HepG2 (cell line): Measurements from ENCODE around the gene ANAPC16. TPM values are rescaled to one million over a fixed set of nuclear protein-coding genes. Genes with fewer than 3 reads are reported as not detected.
A peak's percentile ranks its signal among the peaks of the same experiment; 100 is the strongest.

Experiments used
- AGO1 ChIP-seq: fragments of 200-400 bp; formaldehyde crosslinking; IDR thresholded peaks from 2 replicates; pipeline ENCODE4 v1.6.1; 2017; ENCODE audit warnings: mild to moderate bottlenecking, low read depth, low read length, moderate library complexity; ENCODE audit not compliant: poor library complexity, severe bottlenecking
- ARHGAP35 ChIP-seq: sonication (generic); formaldehyde crosslinking; IDR thresholded peaks from 2 replicates; pipeline ENCODE4 v1.9.0; 2022; ENCODE audit warnings: mild to moderate bottlenecking, inconsistent platforms, moderate library complexity, missing genetic modification reagents, borderline replicate concordance
- CAMTA2 ChIP-seq: sonication (generic); formaldehyde crosslinking; IDR thresholded peaks from 2 replicates; pipeline ENCODE4 v1.4.0; 2020; ENCODE audit warnings: mild to moderate bottlenecking, missing genetic modification reagents, borderline replicate concordance
- DMTF1 ChIP-seq: sonication (generic); formaldehyde crosslinking; IDR thresholded peaks from 2 replicates; pipeline ENCODE4 v1.4.0; 2020; ENCODE audit warnings: mild to moderate bottlenecking, missing genetic modification reagents
- ESRRA ChIP-seq: sonication (generic); formaldehyde crosslinking; IDR thresholded peaks from 2 replicates; pipeline ENCODE4 v1.5.1; 2020; ENCODE audit warnings: mild to moderate bottlenecking, low read depth, missing genetic modification reagents
- FOXA3 ChIP-seq: IDR thresholded peaks from 2 replicates; pipeline ENCODE4 v1.6.1; 2016; ENCODE audit warnings: missing genetic modification reagents, missing compliant biosample characterization
- FOXK1 ChIP-seq: sonication (generic); formaldehyde crosslinking; IDR thresholded peaks from 2 replicates; pipeline ENCODE4 v1.4.0; 2020; ENCODE audit warnings: low read depth, missing genetic modification reagents, borderline replicate concordance
- PCBP1 ChIP-seq: fragments of 200-400 bp; formaldehyde crosslinking; IDR thresholded peaks from 2 replicates; pipeline ENCODE4 v1.6.1; 2017; ENCODE audit warnings: mild to moderate bottlenecking, low read depth, low read length, borderline replicate concordance
- PLRG1 ChIP-seq: fragments of 450-650 bp; conservative IDR thresholded peaks from 2 replicates; pipeline ENCODE4 v1.6.1; 2016
- RELA ChIP-seq: sonication (generic); formaldehyde crosslinking; IDR thresholded peaks from 2 replicates; pipeline ENCODE4 v1.4.0; 2020; ENCODE audit warnings: missing genetic modification reagents
- SRSF1 ChIP-seq: fragments of 200-400 bp; formaldehyde crosslinking; optimal IDR thresholded peaks from 2 replicates; pipeline ENCODE3; 2017; ENCODE audit warnings: mild to moderate bottlenecking, low read depth, low read length, moderate library complexity
- TCF7L2 ChIP-seq: IDR thresholded peaks from 2 replicates; pipeline ENCODE4 v1.6.1; 2011; ENCODE audit warnings: mild to moderate bottlenecking, low read depth, low read length, moderate library complexity
- TMF1 ChIP-seq: sonication (generic); formaldehyde crosslinking; IDR thresholded peaks from 2 replicates; pipeline ENCODE4 v1.8.1; 2022; ENCODE audit warnings: low read depth, missing genetic modification reagents
- ZBTB46 ChIP-seq: sonication (generic); formaldehyde crosslinking; IDR thresholded peaks from 2 replicates; pipeline ENCODE4 v1.4.0; 2020; ENCODE audit warnings: mild to moderate bottlenecking, missing genetic modification reagents, borderline replicate concordance
- ZNF143 ChIP-seq: sonication (generic); formaldehyde crosslinking; IDR thresholded peaks from 2 replicates; pipeline ENCODE4 v1.4.0; 2020; ENCODE audit warnings: missing genetic modification reagents
- ZNF550 ChIP-seq: sonication (generic); formaldehyde crosslinking; IDR thresholded peaks from 2 replicates; pipeline ENCODE4 v1.4.0; 2020; ENCODE audit warnings: mild to moderate bottlenecking, missing genetic modification reagents, borderline replicate concordance
- ZNF761 ChIP-seq: sonication (generic); formaldehyde crosslinking; conservative IDR thresholded peaks from 2 replicates; pipeline ENCODE4 v1.4.0; 2020; ENCODE audit warnings: mild to moderate bottlenecking, missing genetic modification reagents
- ZNF788 ChIP-seq: sonication (generic); formaldehyde crosslinking; IDR thresholded peaks from 2 replicates; pipeline ENCODE4 v1.5.0; 2020; ENCODE audit warnings: mild to moderate bottlenecking, missing genetic modification reagents, borderline replicate concordance
- polyA plus RNA-seq, 8 experiments: library from polyadenylated mRNA; depleted of rRNA in 3 of 8; stranded (reverse) in 7 of 8; unstranded in 1 of 8; fragments of >200 nt; fragmentation: Illumina TruSeq in 4 of 8; extraction: Trizol in 4 of 8; gene quantifications; 2 replicates each; pipeline versions ENCODE4 v1.2.1 to v1.2.3, GENCODE V29; 2011 to 2016; ENCODE audit warnings: low read depth in 4 of 8, missing spikeins in 1 of 8, mixed read lengths in 1 of 8; ENCODE audit not compliant: insufficient read depth in 1 of 8
- total RNA-seq, 5 experiments: library from RNA; depleted of rRNA; stranded (reverse); fragments of >200 nt; fragmentation: Illumina TruSeq; extraction: Trizol; gene quantifications; 2 replicates each; pipeline ENCODE4 v1.2.3, GENCODE V29; 2016; ENCODE audit warnings: low read depth in 1 of 5
- TF ChIP-seq, protein P1 (sequence below): sonication (generic); formaldehyde crosslinking; IDR thresholded peaks from 2 replicates; pipeline ENCODE4 v1.5.0; 2020; ENCODE audit warnings: mild to moderate bottlenecking, missing genetic modification reagents, moderate library complexity

The ANAPC16 gene
- total and polyA plus RNA-seq, 2 of the 13 experiments (the other 11 are each of a cell fraction or from before 2014, with no cell fraction given), result 74.8 to 89.4 TPM

DNA sequence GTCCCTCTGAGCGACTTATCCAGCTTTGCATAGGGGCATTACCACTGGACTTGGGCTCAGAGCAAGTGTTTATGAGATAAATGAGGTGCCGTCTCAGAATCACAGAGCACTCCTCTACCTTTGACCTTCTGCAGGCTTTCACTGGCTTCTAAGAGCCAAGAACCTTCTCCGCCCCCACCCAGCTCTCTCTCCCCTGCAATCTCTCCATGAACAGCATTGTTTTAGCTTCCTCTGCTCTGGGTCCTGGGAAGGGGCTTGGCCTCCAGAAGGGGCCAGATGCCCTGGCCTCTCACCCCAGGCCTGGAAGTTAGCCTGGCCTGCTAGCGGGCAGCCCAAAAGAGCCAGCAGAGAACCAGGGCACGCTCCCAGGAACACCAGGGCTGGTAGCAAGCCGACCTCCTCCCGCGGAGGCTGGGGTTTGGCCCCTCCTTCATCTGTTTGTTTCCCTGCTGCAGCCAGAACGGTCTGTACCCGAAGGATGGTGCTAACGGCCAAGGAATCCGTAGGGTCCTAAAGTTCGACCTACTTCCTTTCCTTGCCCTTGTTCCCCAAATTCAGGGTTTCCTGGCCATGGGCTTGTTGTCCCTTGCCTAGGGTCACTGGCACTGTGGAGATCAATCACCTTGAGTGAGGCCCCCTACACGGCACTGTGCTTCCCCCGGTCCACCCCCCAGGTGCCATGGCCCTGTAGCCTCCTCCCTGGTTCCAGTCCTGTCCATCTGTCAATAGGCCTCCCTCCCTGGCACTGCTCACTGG lies 39.2 kb downstream of the ANAPC16 start (continued):
- TF ChIP-seq, protein P1, sequence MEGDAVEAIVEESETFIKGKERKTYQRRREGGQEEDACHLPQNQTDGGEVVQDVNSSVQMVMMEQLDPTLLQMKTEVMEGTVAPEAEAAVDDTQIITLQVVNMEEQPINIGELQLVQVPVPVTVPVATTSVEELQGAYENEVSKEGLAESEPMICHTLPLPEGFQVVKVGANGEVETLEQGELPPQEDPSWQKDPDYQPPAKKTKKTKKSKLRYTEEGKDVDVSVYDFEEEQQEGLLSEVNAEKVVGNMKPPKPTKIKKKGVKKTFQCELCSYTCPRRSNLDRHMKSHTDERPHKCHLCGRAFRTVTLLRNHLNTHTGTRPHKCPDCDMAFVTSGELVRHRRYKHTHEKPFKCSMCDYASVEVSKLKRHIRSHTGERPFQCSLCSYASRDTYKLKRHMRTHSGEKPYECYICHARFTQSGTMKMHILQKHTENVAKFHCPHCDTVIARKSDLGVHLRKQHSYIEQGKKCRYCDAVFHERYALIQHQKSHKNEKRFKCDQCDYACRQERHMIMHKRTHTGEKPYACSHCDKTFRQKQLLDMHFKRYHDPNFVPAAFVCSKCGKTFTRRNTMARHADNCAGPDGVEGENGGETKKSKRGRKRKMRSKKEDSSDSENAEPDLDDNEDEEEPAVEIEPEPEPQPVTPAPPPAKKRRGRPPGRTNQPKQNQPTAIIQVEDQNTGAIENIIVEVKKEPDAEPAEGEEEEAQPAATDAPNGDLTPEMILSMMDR (CRISPR knock-in tag), result peak; percentile 51; the same call in 1 of the 2 replicates
- TF ChIP-seq TMF1 (CRISPR knock-in tag) (no peak), SRSF1 (no peak), CAMTA2 (no peak), AGO1 (no peak), ZNF761 (CRISPR knock-in tag) (no peak), TCF7L2 (no peak), PCBP1 (no peak), FOXA3 (CRISPR knock-in tag) (no peak), DMTF1 (no peak), PLRG1 (no peak), RELA (CRISPR knock-in tag) (peak; percentile 22; the same call in 1 of the 2 replicates), FOXK1 (CRISPR knock-in tag) (peak; percentile 36; the same call in 1 of the 2 replicates), ZBTB46 (CRISPR knock-in tag) (no peak), ZNF143 (CRISPR knock-in tag) (no peak), ARHGAP35 (no peak), ESRRA (CRISPR knock-in tag) (no peak), ZNF550 (CRISPR knock-in tag) (no peak), ZNF788 (CRISPR knock-in tag) (no peak)
